GM23338 (cell line): Measurements from ENCODE around the gene SCFD2. TPM values are rescaled to one million over a fixed set of nuclear protein-coding genes. Genes with fewer than 3 reads are reported as not detected.

Experiments
- ATAC-seq: fragments of 200-7000 bp; cut with Tn5 transposase; 3 replicates; pipeline ENCODE4 v1.9.1; 2020
- DNase-seq: peaks from one replicate; pipeline ENCODE4 v3.0.0-alpha.2; 2015; ENCODE audit warnings: low spot score
- H2AFZ ChIP-seq: fragments of 200-600 bp; sonication (generic); 2 replicates; pipeline ENCODE4 v1.8.0; 2016; ENCODE audit warnings: antibody characterized with exemption, mild to moderate bottlenecking, moderate library complexity
- H3F3A ChIP-seq: fragments of 200-600 bp; sonication (generic); replicated peaks from 2 replicates; pipeline ENCODE4 v1.8.0; 2017; ENCODE audit warnings: antibody characterized with exemption, mixed run types, low read depth
- H3K27ac ChIP-seq: fragments of 200-600 bp; sonication (generic); 2 replicates; pipeline ENCODE4 v1.6.1; 2016; ENCODE audit warnings: low read depth
- H3K27me3 ChIP-seq: fragments of 200-600 bp; sonication (generic); 2 replicates; pipeline ENCODE4 v1.8.0; 2016; ENCODE audit warnings: mild to moderate bottlenecking, mixed run types, moderate library complexity; ENCODE audit not compliant: insufficient read depth
- H3K36me3 ChIP-seq: fragments of 200-600 bp; sonication (generic); 2 replicates; pipeline ENCODE4 v1.8.0; 2016; ENCODE audit warnings: mild to moderate bottlenecking; ENCODE audit not compliant: insufficient read depth
- H3K4me1 ChIP-seq: fragments of 200-600 bp; sonication (generic); 2 replicates; pipeline ENCODE4 v1.8.0; 2016; ENCODE audit warnings: mild to moderate bottlenecking, moderate library complexity; ENCODE audit not compliant: insufficient read depth
- H3K4me2 ChIP-seq: fragments of 200-600 bp; sonication (generic); 2 replicates; pipeline ENCODE4 v1.7.1; 2017; ENCODE audit warnings: mixed run types
- H3K4me3 ChIP-seq: fragments of 200-600 bp; sonication (generic); 2 replicates; pipeline ENCODE4 v1.6.1; 2016; ENCODE audit warnings: mixed run types
- H3K79me2 ChIP-seq: fragments of 200-600 bp; sonication (generic); replicated peaks from 2 replicates; pipeline ENCODE4 v1.8.0; 2017; ENCODE audit warnings: mild to moderate bottlenecking; ENCODE audit not compliant: insufficient read depth
- H3K9me2 ChIP-seq: fragments of 200-600 bp; sonication (generic); 2 replicates; pipeline ENCODE4 v1.8.0; 2017; ENCODE audit not compliant: insufficient read depth
- H4K20me1 ChIP-seq: fragments of 200-600 bp; sonication (generic); replicated peaks from 2 replicates; pipeline ENCODE4 v1.8.0; 2017; ENCODE audit warnings: mild to moderate bottlenecking; ENCODE audit not compliant: insufficient read depth
- H3K27ac Mint-ChIP-seq: 2 replicates; pipeline ENCODE4 v1.8.0; 2020; ENCODE audit warnings: inconsistent platforms, mild to moderate bottlenecking, moderate library complexity, mixed read lengths
- H3K27me3 Mint-ChIP-seq: 3 replicates; pipeline ENCODE4 v1.8.0; 2022; ENCODE audit warnings: low read depth, mild to moderate bottlenecking, moderate library complexity, mixed read lengths, inconsistent platforms; ENCODE audit not compliant: insufficient read depth, poor library complexity
- H3K36me3 Mint-ChIP-seq: 3 replicates; pipeline ENCODE4 v1.8.0; 2021; ENCODE audit warnings: low read depth, mild to moderate bottlenecking, inconsistent platforms, moderate library complexity, mixed read lengths
- H3K4me1 Mint-ChIP-seq: 3 replicates; pipeline ENCODE4 v1.8.0; 2020; ENCODE audit warnings: mild to moderate bottlenecking, inconsistent platforms, mixed read lengths
- H3K4me3 Mint-ChIP-seq: 3 replicates; pipeline ENCODE4 v1.8.0; 2021; ENCODE audit warnings: moderate library complexity, mild to moderate bottlenecking, inconsistent platforms, mixed read lengths
- H3K9me3 Mint-ChIP-seq: 3 replicates; pipeline ENCODE4 v1.8.0; 2020; ENCODE audit warnings: moderate library complexity, mild to moderate bottlenecking, inconsistent platforms, mixed read lengths
- CREB1 ChIP-seq: fragments of 250-450 bp; sonication (Bioruptor Pico); IDR thresholded peaks from 2 replicates; pipeline ENCODE4 v1.5.0; 2020; ENCODE audit warnings: low read depth, mild to moderate bottlenecking, moderate library complexity
- EZH2 ChIP-seq: fragments of 200-600 bp; sonication (generic); IDR thresholded peaks from one replicate; pipeline ENCODE4 v1.8.0; 2017; ENCODE audit warnings: antibody characterized with exemption, mild to moderate bottlenecking, low read depth; ENCODE audit not compliant: unreplicated experiment
- NANOG ChIP-seq: IDR thresholded peaks from 2 replicates; pipeline ENCODE4 v1.6.1; 2016; ENCODE audit warnings: antibody characterized with exemption, borderline replicate concordance
- polyA plus RNA-seq: library from polyadenylated mRNA; unstranded; fragments of >200 nt; fragmentation: Nextera tagmentation; extraction: Ambion mirVana; gene quantifications from 2 replicates; pipeline ENCODE4 v1.2.1, GENCODE V29; 2016
- total RNA-seq: library from RNA; depleted of rRNA; stranded (reverse); fragments of >200 nt; shearing (Covaris generic); gene quantifications from 2 replicates; pipeline ENCODE4 v1.2.3, GENCODE V29; 2014
- TF ChIP-seq, protein P1 (sequence below), 2 experiments: fragments of 200-600 bp in 1 of 2; sonication (generic) in 1 of 2; conservative IDR thresholded peaks; 2 replicates each; pipeline versions ENCODE4 v1.5.1 to v1.6.1; 2016 to 2017; ENCODE audit warnings: antibody characterized with exemption in 2 of 2, low read depth in 2 of 2, mild to moderate bottlenecking in 2 of 2, moderate library complexity in 1 of 2
- TF ChIP-seq, protein P2 (sequence below): IDR thresholded peaks from 2 replicates; pipeline ENCODE4 v1.6.1; 2016; ENCODE audit warnings: antibody characterized with exemption
- TF ChIP-seq, protein P3 (sequence below): fragments of 250-450 bp; sonication (Bioruptor Pico); IDR thresholded peaks from 2 replicates; pipeline ENCODE4 v1.5.0; 2020; ENCODE audit warnings: mild to moderate bottlenecking, moderate library complexity

SCFD2 gene
- total and polyA plus RNA-seq, 2 experiments from 2014 or later: 5.7 to 17.5 TPM

DNA sequence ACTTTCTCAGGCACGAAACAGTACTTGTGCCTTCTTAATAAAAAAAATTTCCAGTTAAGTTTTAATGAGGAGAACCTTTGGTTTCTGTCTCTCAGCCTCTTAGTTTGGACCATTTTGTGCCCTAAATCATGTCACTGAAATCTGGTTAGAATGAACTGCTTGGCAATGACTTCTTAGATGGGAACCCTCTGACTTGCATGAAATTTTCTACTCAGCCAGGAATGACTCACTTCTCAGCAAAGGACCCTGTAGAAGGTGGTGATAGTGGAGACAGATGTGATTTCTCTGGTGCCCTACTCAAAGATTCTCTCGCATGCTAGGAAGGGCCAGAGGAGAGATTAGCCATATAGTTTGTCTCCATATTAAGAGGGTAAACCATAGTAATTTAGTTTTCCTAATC lies 453.3 kb downstream of the SCFD2 start (continued):
- TF ChIP-seq, protein P1, sequence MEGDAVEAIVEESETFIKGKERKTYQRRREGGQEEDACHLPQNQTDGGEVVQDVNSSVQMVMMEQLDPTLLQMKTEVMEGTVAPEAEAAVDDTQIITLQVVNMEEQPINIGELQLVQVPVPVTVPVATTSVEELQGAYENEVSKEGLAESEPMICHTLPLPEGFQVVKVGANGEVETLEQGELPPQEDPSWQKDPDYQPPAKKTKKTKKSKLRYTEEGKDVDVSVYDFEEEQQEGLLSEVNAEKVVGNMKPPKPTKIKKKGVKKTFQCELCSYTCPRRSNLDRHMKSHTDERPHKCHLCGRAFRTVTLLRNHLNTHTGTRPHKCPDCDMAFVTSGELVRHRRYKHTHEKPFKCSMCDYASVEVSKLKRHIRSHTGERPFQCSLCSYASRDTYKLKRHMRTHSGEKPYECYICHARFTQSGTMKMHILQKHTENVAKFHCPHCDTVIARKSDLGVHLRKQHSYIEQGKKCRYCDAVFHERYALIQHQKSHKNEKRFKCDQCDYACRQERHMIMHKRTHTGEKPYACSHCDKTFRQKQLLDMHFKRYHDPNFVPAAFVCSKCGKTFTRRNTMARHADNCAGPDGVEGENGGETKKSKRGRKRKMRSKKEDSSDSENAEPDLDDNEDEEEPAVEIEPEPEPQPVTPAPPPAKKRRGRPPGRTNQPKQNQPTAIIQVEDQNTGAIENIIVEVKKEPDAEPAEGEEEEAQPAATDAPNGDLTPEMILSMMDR (conservative IDR thresholded peaks at IDR 0.05; ENCODE audit: low read depth in 2 of 2): no peak
- TF ChIP-seq NANOG (no peak), CREB1 (CRISPR knock-in tag) (no peak)
- TF ChIP-seq, protein P2, sequence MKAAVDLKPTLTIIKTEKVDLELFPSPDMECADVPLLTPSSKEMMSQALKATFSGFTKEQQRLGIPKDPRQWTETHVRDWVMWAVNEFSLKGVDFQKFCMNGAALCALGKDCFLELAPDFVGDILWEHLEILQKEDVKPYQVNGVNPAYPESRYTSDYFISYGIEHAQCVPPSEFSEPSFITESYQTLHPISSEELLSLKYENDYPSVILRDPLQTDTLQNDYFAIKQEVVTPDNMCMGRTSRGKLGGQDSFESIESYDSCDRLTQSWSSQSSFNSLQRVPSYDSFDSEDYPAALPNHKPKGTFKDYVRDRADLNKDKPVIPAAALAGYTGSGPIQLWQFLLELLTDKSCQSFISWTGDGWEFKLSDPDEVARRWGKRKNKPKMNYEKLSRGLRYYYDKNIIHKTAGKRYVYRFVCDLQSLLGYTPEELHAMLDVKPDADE: no peak

DNA sequence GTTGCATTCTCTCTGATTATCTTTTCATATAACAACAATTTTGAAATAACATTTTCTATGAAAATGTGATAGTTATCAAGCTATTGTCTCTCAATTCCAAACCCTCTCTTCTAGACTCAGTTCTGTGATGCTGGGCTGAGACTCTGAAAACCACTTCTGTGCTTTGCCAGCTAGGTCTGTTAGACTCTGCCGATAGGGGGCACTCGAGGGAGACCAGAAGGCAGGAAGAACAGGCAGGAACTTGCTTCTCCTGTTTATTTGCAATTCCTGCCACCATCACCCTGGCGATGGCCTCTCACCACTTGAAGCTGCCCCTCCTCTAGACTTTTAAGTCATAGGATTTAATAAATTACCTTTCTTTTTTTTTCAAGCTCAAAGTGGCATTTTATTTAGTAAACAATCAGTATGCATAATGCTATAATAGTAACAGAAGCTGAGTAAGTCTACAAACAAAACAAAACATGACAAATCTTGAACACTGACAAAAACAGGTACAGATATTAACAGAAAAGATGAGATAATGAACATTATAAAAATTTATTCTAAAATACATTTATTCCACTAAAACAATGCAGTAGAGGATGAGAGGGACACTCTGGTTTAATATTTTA lies 454.1 kb downstream of the SCFD2 start:
- no peak overlapping the region for H3K4me3 ChIP-seq
- no peak overlapping the region for H2AFZ ChIP-seq
- peak; percentile 96 for DNase-seq
- peaks cover 6% of the 10 kb centered on the region for H3K4me1 ChIP-seq
- H3K79me2 ChIP-seq: no peaks in the 10 kb centered on the region
- TF ChIP-seq, protein P1 (conservative IDR thresholded peaks at IDR 0.05; ENCODE audit: low read depth in 2 of 2): peak; percentile 92 to 94
- TF ChIP-seq EZH2: no peak
- TF ChIP-seq, protein P3, sequence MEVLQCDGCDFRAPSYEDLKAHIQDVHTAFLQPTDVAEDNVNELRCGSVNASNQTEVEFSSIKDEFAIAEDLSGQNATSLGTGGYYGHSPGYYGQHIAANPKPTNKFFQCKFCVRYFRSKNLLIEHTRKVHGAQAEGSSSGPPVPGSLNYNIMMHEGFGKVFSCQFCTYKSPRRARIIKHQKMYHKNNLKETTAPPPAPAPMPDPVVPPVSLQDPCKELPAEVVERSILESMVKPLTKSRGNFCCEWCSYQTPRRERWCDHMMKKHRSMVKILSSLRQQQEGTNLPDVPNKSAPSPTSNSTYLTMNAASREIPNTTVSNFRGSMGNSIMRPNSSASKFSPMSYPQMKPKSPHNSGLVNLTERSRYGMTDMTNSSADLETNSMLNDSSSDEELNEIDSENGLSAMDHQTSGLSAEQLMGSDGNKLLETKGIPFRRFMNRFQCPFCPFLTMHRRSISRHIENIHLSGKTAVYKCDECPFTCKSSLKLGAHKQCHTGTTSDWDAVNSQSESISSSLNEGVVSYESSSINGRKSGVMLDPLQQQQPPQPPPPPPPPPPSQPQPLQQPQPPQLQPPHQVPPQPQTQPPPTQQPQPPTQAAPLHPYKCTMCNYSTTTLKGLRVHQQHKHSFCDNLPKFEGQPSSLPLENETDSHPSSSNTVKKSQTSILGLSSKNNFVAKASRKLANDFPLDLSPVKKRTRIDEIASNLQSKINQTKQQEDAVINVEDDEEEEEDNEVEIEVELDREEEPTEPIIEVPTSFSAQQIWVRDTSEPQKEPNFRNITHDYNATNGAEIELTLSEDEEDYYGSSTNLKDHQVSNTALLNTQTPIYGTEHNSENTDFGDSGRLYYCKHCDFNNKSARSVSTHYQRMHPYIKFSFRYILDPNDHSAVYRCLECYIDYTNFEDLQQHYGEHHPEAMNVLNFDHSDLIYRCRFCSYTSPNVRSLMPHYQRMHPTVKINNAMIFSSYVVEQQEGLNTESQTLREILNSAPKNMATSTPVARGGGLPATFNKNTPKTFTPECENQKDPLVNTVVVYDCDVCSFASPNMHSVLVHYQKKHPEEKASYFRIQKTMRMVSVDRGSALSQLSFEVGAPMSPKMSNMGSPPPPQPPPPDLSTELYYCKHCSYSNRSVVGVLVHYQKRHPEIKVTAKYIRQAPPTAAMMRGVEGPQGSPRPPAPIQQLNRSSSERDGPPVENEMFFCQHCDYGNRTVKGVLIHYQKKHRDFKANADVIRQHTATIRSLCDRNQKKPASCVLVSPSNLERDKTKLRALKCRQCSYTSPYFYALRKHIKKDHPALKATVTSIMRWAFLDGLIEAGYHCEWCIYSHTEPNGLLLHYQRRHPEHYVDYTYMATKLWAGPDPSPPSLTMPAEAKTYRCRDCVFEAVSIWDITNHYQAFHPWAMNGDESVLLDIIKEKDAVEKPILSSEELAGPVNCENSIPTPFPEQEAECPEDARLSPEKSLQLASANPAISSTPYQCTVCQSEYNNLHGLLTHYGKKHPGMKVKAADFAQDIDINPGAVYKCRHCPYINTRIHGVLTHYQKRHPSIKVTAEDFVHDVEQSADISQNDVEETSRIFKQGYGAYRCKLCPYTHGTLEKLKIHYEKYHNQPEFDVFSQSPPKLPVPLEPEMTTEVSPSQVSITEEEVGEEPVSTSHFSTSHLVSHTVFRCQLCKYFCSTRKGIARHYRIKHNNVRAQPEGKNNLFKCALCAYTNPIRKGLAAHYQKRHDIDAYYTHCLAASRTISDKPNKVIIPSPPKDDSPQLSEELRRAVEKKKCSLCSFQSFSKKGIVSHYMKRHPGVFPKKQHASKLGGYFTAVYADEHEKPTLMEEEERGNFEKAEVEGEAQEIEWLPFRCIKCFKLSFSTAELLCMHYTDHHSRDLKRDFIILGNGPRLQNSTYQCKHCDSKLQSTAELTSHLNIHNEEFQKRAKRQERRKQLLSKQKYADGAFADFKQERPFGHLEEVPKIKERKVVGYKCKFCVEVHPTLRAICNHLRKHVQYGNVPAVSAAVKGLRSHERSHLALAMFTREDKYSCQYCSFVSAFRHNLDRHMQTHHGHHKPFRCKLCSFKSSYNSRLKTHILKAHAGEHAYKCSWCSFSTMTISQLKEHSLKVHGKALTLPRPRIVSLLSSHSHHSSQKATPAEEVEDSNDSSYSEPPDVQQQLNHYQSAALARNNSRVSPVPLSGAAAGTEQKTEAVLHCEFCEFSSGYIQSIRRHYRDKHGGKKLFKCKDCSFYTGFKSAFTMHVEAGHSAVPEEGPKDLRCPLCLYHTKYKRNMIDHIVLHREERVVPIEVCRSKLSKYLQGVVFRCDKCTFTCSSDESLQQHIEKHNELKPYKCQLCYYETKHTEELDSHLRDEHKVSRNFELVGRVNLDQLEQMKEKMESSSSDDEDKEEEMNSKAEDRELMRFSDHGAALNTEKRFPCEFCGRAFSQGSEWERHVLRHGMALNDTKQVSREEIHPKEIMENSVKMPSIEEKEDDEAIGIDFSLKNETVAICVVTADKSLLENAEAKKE (CRISPR knock-in tag): peak; percentile 69; the same call in 1 of the 2 replicates
- no peak overlapping the region for H3K27ac ChIP-seq
- Mint-ChIP-seq H3K36me3 (no peaks in the 10 kb centered on the region), H3K4me1 (peaks cover 19% of the 10 kb centered on the region), H3K27ac (no peak overlapping the region), H3K9me3 (no peaks in the 10 kb centered on the region), H3K27me3 (peaks cover 7% of the 10 kb centered on the region), H3K4me3 (no peak overlapping the region)
- peak; percentile 90 for ATAC-seq
- no peaks in the 10 kb centered on the region for H3K27me3 ChIP-seq
- H3K36me3 ChIP-seq: no peaks in the 10 kb centered on the region
- H3K4me2 ChIP-seq: no peak overlapping the region
- H3K9me2 ChIP-seq: no peaks in the 10 kb centered on the region
- H3F3A ChIP-seq: no peaks in the 10 kb centered on the region
- no peaks in the 10 kb centered on the region for H4K20me1 ChIP-seq
